H7 (cell line): ENCODE data around the gene MAP3K7CL. TPM values are rescaled to one million over a fixed set of nuclear protein-coding genes. Genes with fewer than 3 reads are reported as not detected.
"Not testable (repeated sequence)": the region's sequence is repeated elsewhere in the genome, so short reads cannot be mapped to it uniquely, and the experiment has no call there.

Experiments used
- DNase-seq: peaks from one replicate; pipeline ENCODE4 v3.0.0; 2012
- H3K27me3 ChIP-seq: 2 replicates; pipeline ENCODE4 v1.6.0; 2011; ENCODE audit warnings: mild to moderate bottlenecking, low read length; ENCODE audit not compliant: control insufficient read depth, insufficient read depth
- H3K36me3 ChIP-seq: replicated peaks from 2 replicates; pipeline ENCODE4 v1.5.1; 2011; ENCODE audit warnings: low read length; ENCODE audit not compliant: control insufficient read depth, insufficient read depth
- H3K4me3 ChIP-seq: 2 replicates; pipeline ENCODE4 v1.5.1; 2011; ENCODE audit warnings: low read depth, mild to moderate bottlenecking, control low read depth, low read length, moderate library complexity; ENCODE audit not compliant: insufficient read depth
- total RNA-seq: library from RNA; depleted of rRNA; stranded (reverse); fragments of >200 nt; shearing (Covaris generic); gene quantifications from 2 replicates; pipeline ENCODE4 v1.2.3, GENCODE V29; 2014

The MAP3K7CL gene
- total RNA-seq, 1 experiment from 2014 or later: not detected

DNA sequence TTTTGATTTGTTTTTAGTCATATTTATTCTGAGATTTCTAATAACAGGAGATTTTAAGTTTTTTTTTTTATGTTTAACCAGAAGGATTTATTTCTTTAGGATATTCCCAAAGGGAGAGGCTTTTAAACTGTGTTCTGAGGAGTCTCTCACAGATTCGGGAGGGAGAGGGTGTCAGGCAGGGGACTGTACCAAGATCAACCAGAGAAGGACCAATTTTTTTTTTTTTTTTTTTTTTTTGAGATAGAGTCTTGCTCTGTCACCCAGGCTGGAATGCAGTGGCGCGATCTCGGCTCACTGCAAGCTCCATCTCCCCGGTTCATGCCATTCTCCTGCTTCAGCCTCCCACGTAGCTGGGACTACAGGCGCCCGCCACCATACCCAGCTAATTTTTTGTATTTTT is 37.0 kb downstream of the MAP3K7CL start:
- not testable (repeated sequence) for H3K27me3 ChIP-seq, DNase-seq, H3K4me3 ChIP-seq, H3K36me3 ChIP-seq

DNA sequence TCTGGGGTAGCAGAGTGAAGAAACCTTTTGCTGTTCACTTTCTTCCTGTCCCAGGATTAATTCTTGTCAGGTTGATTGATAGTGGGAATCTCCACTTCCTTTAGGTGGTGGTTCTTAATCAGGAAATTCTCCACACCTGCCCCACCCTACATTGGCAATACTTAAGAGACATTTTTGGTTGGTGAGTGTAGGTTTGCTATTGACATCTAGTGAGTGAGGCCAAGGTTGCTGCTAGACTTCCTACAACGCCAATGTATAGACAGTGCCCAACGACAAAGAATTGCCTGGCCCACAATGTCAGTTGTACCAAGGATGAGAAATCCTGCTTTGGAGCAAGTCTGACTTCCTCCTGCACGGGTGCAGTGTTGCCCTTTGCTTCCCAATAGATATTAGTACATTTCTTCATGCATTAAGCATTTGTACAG is 38.5 kb downstream of the MAP3K7CL start:
- DNase-seq: no peak
- Histone ChIP-seq H3K4me3 (no peak overlapping the region), H3K36me3 (no peaks in the 10 kb centered on the region), H3K27me3 (no peaks in the 10 kb centered on the region)

DNA sequence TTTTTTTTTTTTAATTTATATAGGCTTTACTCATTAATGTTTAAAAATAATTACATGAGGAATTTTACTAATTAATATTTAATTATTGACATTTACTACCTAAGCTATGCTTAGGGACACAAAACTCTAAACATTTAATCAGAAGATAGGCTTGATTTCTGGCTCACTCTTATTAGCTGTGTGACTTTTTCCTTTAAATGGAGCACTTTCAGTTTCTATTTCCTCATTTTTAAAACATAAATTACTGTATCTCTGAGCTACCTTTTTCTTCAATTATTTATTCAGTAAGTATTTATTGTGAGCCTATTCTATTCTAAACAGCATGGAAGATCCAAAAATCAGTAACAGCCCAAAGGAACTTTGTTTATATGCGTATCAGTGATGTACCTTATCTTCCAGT is 40.5 kb downstream of the MAP3K7CL start:
- Histone ChIP-seq H3K4me3 (no peak overlapping the region), H3K36me3 (no peaks in the 10 kb centered on the region), H3K27me3 (no peaks in the 10 kb centered on the region)
- no peak for DNase-seq

DNA sequence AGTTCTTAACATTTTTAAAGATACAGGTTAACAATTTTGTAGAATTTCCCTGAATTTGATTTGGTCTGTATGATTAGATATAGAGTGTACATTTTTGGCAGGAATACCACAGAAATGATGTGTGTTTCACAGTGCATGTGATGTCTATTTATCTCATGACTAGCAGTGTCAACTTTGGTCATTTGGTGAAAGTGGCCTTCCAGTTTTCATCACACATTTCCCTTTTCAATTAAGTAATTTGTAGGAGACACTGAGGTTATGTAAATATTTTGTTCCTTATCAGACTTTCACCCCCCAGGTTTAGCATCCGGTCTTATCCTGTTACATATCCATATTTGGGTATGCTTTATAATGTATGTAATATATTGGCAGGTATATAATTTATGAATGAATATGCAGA is 41.8 kb downstream of the MAP3K7CL start:
- no peak for DNase-seq
- Histone ChIP-seq H3K4me3 (no peak overlapping the region), H3K36me3 (no peaks in the 10 kb centered on the region), H3K27me3 (no peaks in the 10 kb centered on the region)

DNA sequence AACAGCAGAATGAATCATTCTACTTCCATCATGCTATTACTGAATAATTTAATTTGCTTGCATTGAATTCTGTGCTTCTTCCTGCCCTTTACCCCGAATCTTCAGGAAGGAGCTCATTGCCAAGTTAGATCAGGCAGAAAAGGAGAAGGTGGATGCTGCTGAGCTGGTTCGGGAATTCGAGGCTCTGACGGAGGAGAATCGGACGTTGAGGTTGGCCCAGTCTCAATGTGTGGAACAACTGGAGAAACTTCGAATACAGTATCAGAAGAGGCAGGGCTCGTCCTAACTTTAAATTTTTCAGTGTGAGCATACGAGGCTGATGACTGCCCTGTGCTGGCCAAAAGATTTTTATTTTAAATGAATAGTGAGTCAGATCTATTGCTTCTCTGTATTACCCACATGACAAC is 44.2 kb downstream of the MAP3K7CL start:
- no peak for DNase-seq
- Histone ChIP-seq H3K27me3 (no peaks in the 10 kb centered on the region), H3K4me3 (no peak overlapping the region), H3K36me3 (no peaks in the 10 kb centered on the region)

DNA sequence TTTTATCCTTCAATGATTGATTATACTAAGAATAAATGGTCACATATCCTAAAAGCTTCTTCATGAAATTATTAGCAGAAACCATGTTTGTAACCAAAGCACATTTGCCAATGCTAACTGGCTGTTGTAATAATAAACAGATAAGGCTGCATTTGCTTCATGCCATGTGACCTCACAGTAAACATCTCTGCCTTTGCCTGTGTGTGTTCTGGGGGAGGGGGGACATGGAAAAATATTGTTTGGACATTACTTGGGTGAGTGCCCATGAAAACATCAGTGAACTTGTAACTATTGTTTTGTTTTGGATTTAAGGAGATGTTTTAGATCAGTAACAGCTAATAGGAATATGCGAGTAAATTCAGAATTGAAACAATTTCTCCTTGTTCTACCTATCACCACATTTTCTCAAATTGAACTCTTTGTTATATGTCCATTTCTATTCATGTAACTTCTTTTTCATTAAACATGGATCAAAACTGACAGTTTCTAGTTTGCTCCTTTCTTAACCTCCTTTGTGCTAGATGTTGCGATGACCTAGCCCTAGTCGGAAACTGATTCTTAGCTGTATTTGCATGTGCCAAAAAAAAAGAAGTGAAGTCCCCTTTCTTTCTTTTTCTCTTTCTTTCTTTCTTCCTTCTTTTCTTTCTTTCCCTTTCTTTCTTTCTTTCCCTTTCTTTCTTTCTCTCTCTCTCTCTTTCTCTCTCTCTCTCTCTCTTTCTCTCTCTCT is 45.1 kb downstream of the MAP3K7CL start:
- Histone ChIP-seq H3K36me3 (no peaks in the 10 kb centered on the region), H3K4me3 (no peak overlapping the region), H3K27me3 (no peaks in the 10 kb centered on the region)
- DNase-seq: no peak

DNA sequence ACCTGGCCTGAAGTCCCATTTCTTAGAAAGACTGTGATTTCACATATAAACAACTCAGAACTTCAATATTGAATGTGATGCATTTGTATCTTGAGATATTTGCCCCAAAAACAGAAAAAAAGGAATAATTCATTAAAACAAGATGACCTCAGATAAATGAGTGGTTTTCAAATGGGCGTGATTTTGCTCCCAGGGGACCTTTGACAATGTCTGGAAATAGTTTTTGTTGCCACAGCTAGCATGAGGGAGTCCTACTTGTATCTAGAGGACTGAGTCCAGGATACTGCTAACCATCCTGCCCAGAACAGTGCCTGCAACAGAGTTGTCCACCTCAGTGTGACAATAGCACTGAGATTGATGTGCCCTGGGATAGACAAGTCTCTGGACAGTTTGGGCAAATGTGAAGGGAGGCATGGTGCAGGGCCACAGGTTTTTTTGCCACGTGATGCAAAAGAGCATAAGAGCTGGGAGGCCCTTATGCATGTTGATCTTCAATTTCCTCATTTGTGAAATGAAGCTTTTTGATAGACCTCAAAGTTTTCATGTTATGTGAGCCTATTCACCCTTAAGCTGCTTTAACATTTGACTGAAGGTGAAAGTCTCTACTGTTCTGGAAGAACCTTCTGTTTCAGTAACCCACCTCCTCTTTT is 46.2 kb downstream of the MAP3K7CL start:
- DNase-seq: no peak
- Histone ChIP-seq H3K27me3 (no peaks in the 10 kb centered on the region), H3K36me3 (no peaks in the 10 kb centered on the region), H3K4me3 (no peak overlapping the region)

DNA sequence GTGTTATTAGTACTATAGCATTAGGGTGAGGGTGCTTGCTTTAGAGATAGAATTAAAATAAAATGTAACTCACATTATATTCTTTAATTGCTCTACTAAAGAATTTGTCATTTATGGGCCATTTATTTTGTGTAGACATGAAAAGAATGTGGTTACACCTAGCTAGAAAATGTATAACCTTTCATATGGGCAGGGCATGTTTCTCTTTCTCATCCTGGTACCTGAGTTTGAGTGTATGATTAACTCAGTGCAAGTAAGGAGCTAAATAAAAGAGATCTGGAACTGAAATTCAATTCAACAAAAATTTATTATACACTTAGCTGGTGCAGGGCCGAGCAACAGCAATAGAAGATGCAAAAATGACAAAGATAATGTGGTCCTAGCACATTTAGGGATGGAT is 47.4 kb downstream of the MAP3K7CL start:
- Histone ChIP-seq H3K27me3 (no peaks in the 10 kb centered on the region), H3K4me3 (no peak overlapping the region), H3K36me3 (no peaks in the 10 kb centered on the region)
- DNase-seq: no peak

DNA sequence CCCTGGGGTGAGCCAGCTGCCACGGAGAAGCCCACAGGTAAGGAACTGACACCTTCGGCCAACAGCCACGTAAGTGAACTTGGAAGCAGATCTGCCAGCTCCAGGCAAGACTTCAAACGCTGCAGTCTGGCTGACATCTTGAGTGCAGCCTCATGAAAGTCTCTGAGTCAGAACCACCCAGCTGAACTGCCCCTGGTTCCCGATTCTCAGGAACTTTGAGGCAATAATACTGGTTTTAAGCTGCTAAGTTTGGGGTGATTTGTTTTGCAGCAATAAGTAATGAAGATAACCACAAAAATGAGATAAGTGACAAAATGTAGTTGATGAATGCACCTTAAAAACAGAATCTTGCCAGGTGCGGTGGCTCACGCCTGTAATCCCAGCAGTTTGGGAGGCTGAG is 48.5 kb downstream of the MAP3K7CL start:
- DNase-seq: no peak
- Histone ChIP-seq H3K27me3 (no peaks in the 10 kb centered on the region), H3K4me3 (no peak overlapping the region), H3K36me3 (no peaks in the 10 kb centered on the region)

DNA sequence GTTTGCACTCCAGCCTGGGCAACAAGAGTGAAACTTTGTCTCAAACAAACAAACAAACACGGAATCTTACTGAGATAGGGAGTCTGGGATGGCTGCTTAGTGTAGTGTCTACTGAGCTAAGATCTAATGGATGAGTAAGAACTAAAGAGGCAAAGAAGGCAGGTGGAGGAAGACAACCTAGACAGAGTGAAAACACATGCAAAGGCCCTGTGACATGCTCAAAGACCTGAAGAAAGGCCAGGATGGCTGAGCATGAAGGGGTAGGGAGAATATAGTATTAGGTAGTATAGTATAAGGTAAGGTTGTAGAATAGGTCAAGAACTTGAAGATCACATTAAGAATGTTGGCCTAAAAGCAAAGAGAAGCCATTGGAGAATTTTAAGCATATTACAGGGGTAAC is 49.1 kb downstream of the MAP3K7CL start:
- Histone ChIP-seq H3K36me3 (no peaks in the 10 kb centered on the region), H3K27me3 (no peaks in the 10 kb centered on the region), H3K4me3 (no peak overlapping the region)
- no peak for DNase-seq

DNA sequence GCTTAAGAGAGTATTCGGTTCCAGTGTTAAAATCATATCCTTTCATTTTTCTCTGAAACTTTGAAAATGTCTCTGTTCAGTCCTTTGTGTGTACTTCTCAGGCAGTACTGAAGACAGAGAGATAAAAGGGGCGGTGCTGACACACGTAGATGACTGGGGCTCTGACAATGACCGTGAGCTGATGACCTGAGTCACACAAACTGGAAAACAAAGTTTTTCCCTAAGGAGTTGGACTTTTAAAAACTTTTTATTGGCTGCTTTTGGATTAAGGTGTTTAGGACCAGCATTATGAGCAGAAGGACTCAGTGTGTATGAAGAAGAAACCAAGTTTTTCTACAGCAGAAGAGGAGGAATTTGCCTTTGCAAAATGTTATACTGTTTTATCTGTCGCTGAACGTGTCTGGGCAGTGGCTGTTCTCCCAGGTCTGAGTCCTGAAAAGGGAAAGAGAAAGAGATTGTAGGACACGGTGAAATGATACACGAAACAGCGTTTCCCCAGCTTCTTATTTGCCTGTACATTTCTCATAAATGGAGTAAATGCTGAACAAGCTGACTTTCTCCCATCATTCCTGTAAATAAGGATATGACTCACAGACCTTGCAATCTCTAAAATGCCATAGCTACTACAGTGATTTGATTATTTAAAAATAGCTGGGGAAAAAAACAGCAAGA is 51.5 kb downstream of the MAP3K7CL start:
- H3K27me3 ChIP-seq: no peaks in the 10 kb centered on the region
- no peak overlapping the region for H3K4me3 ChIP-seq
- no peak for DNase-seq
- no peaks in the 10 kb centered on the region for H3K36me3 ChIP-seq

DNA sequence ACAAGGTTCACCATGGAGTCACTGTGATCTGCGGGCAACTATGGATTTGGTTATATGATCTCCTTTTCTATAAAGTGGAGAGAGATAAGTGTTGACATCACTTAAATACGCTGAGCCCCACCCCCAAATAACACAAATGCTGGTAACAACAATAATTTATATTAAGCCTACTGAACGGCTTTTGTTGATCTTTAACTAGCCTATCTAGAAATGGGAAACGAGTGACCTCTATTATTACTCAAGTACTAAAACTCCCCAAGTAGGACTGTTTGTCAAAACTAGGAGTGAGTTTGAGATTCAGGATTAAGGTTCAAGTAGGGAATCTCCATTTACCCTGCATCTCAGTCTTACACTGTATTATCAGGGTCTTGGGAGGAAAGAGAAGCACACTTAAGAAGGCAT is 52.2 kb downstream of the MAP3K7CL start:
- Histone ChIP-seq H3K36me3 (no peaks in the 10 kb centered on the region), H3K27me3 (no peaks in the 10 kb centered on the region), H3K4me3 (no peak overlapping the region)
- no peak for DNase-seq

DNA sequence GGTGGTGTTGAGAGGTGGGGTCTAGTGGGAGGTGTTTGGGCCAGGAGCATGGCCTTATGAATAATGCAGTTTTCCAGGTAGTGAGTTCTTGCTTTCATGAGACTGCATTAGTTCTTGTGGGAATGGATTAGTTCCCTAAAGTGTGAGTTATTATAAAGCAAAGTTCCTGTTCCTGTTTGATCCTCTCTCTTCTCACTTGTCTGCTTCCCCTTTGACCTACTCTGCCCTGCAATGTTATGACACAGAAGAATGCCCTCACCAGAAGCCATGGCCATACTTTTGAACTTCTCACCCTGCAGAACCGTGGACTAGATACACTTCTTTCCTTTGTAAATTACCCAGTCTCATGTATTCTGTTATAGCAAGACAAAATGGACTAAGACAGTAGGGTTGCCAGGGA is 53.6 kb downstream of the MAP3K7CL start:
- Histone ChIP-seq H3K27me3 (no peaks in the 10 kb centered on the region), H3K36me3 (no peaks in the 10 kb centered on the region), H3K4me3 (no peak overlapping the region)
- DNase-seq: no peak

DNA sequence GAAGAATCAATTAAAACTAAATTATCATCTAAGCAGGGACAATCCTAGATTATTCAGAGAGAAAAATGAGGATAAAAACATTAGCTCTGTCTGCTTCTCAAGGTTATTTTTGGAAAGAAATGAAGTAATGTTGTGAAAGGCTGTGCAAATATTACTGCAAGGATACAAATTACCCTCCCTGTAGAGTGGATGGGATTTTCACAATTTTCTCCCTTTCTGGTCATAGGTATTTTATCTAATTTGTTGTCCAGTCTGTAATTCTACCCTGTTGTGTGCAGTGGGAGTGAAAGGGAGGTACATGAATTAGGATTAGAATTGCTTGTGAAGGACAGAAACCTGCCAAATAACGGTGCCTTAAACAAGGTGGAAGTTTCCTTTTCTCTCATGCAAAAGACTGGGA is 54.7 kb downstream of the MAP3K7CL start:
- Histone ChIP-seq H3K4me3 (no peak overlapping the region), H3K27me3 (no peaks in the 10 kb centered on the region), H3K36me3 (no peaks in the 10 kb centered on the region)
- no peak for DNase-seq

DNA sequence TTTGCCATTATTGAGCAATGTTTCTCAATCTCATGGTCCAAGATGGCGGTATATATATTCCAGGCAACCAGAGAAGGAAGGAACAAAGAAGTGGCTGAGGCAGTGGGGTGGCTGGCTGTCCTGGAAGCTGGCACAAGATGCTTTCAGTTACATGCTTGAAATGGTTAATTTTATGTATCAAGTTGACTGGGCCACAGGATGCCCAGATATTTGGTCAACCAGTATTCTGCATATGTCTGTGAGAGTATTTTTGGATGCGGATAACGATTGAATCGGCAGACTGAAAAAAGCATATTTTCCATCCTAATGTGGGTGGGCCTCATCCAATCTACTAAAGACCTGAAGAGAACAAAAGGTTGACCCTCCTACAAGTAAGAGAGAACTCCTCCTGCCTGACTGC is 55.2 kb downstream of the MAP3K7CL start:
- DNase-seq: no peak
- Histone ChIP-seq H3K4me3 (no peak overlapping the region), H3K27me3 (no peaks in the 10 kb centered on the region), H3K36me3 (no peaks in the 10 kb centered on the region)
